ENCODE measurements around the gene AUTS2. TPM values are rescaled to one million over a fixed set of nuclear protein-coding genes. Genes with fewer than 3 reads are reported as not detected.

Gene AUTS2
- polyA plus RNA-seq, 1 donor (not counting 4 experiments of a cell fraction or from before 2014, with no cell fraction given): 4.7 TPM

GRCh38 chr7:70343519-70343918, 745.2 kb downstream of the AUTS2 start:
- H3K4me2 ChIP-seq (ENCODE audit: control insufficient read depth, extremely low read depth, insufficient read depth, low read depth, low read length): no peak overlapping the region
- no peaks in the 10 kb centered on the region for H3K36me3 ChIP-seq (ENCODE audit: control insufficient read depth in 2 of 2, extremely low read depth in 1 of 2, insufficient read depth in 2 of 2, low read length in 2 of 2)
- no peaks in the 10 kb centered on the region for H4K20me1 ChIP-seq (ENCODE audit: control insufficient read depth, extremely low read depth, insufficient read depth, low read length)
- H3K27me3 ChIP-seq (ENCODE audit: control insufficient read depth, extremely low read depth, insufficient read depth, low read length): no peaks in the 10 kb centered on the region
- H3K9me1 ChIP-seq (ENCODE audit: control insufficient read depth, extremely low read depth, insufficient read depth, low read length): no peaks in the 10 kb centered on the region
- dilution Hi-C loops (cut with MboI; ENCODE audit: extremely low pct_ligation_motif_present, low sequenced_read_pairs): no loop called here
- H2AFZ ChIP-seq (ENCODE audit: control insufficient read depth, low read length): no peak overlapping the region
- H3K4me3 ChIP-seq (ENCODE audit: control insufficient read depth in 2 of 3, extremely low read depth in 1 of 3, insufficient read depth in 2 of 3, low read depth in 1 of 3, low read length in 3 of 3): no peak overlapping the region
- no peak overlapping the region for H3K27ac ChIP-seq (ENCODE audit: control insufficient read depth, insufficient read depth, low read length)
- no peaks in the 10 kb centered on the region for H3K9me3 ChIP-seq (ENCODE audit: control insufficient read depth, low read depth, low read length)
- H3K9ac ChIP-seq (ENCODE audit: control insufficient read depth, extremely low read depth, insufficient read depth, low read length): no peak overlapping the region
- no peak for DNase-seq (ENCODE audit: low read depth, low spot score)
- no peak for TF ChIP-seq EZH2 (IDR thresholded peaks at IDR 0.05; ENCODE audit: low read length)
- TF ChIP-seq, protein P1, sequence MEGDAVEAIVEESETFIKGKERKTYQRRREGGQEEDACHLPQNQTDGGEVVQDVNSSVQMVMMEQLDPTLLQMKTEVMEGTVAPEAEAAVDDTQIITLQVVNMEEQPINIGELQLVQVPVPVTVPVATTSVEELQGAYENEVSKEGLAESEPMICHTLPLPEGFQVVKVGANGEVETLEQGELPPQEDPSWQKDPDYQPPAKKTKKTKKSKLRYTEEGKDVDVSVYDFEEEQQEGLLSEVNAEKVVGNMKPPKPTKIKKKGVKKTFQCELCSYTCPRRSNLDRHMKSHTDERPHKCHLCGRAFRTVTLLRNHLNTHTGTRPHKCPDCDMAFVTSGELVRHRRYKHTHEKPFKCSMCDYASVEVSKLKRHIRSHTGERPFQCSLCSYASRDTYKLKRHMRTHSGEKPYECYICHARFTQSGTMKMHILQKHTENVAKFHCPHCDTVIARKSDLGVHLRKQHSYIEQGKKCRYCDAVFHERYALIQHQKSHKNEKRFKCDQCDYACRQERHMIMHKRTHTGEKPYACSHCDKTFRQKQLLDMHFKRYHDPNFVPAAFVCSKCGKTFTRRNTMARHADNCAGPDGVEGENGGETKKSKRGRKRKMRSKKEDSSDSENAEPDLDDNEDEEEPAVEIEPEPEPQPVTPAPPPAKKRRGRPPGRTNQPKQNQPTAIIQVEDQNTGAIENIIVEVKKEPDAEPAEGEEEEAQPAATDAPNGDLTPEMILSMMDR (optimal IDR thresholded peaks at IDR 0.05 in 1 of 3, IDR thresholded peaks at IDR 0.05 in 1 of 3, conservative IDR thresholded peaks at IDR 0.05 in 1 of 3; ENCODE audit: extremely low read depth in 1 of 3, insufficient read depth in 2 of 3, low read length in 3 of 3): no peak
- FAIRE-seq: no peak
- H3K4me1 ChIP-seq (ENCODE audit: control insufficient read depth, extremely low read depth, insufficient read depth, low read length): no peaks in the 10 kb centered on the region
- H3K79me2 ChIP-seq (ENCODE audit: control insufficient read depth, insufficient read depth, low read length): no peaks in the 10 kb centered on the region

GRCh38 chr7:70344726-70345125, 746.5 kb downstream of the AUTS2 start:
- TF ChIP-seq, protein P1 (optimal IDR thresholded peaks at IDR 0.05 in 1 of 3, IDR thresholded peaks at IDR 0.05 in 1 of 3, conservative IDR thresholded peaks at IDR 0.05 in 1 of 3; ENCODE audit: extremely low read depth in 1 of 3, insufficient read depth in 2 of 3, low read length in 3 of 3): no peak
- TF ChIP-seq EZH2 (IDR thresholded peaks at IDR 0.05; ENCODE audit: low read length): no peak
- DNase-seq (ENCODE audit: low read depth, low spot score) (no peak), FAIRE-seq (no peak)
- Histone ChIP-seq H3K9me1 (ENCODE audit: control insufficient read depth, extremely low read depth, insufficient read depth, low read length) (no peaks in the 10 kb centered on the region), H3K36me3 (ENCODE audit: control insufficient read depth in 2 of 2, extremely low read depth in 1 of 2, insufficient read depth in 2 of 2, low read length in 2 of 2) (no peaks in the 10 kb centered on the region), H3K79me2 (ENCODE audit: control insufficient read depth, insufficient read depth, low read length) (no peaks in the 10 kb centered on the region), H3K9ac (ENCODE audit: control insufficient read depth, extremely low read depth, insufficient read depth, low read length) (no peak overlapping the region), H3K4me1 (ENCODE audit: control insufficient read depth, extremely low read depth, insufficient read depth, low read length) (no peaks in the 10 kb centered on the region), H3K4me2 (ENCODE audit: control insufficient read depth, extremely low read depth, insufficient read depth, low read depth, low read length) (no peak overlapping the region), H3K27ac (ENCODE audit: control insufficient read depth, insufficient read depth, low read length) (no peak overlapping the region), H4K20me1 (ENCODE audit: control insufficient read depth, extremely low read depth, insufficient read depth, low read length) (no peaks in the 10 kb centered on the region), H3K9me3 (ENCODE audit: control insufficient read depth, low read depth, low read length) (no peaks in the 10 kb centered on the region), H2AFZ (ENCODE audit: control insufficient read depth, low read length) (no peak overlapping the region), H3K27me3 (ENCODE audit: control insufficient read depth, extremely low read depth, insufficient read depth, low read length) (no peaks in the 10 kb centered on the region), H3K4me3 (ENCODE audit: control insufficient read depth in 2 of 3, extremely low read depth in 1 of 3, insufficient read depth in 2 of 3, low read depth in 1 of 3, low read length in 3 of 3) (no peak overlapping the region)
- dilution Hi-C loops (cut with MboI; ENCODE audit: extremely low pct_ligation_motif_present, low sequenced_read_pairs): no loop called here
